ENCODE results near the gene SDR42E1. TPM values are rescaled to one million over a fixed set of nuclear protein-coding genes. Genes with fewer than 3 reads are reported as not detected.
"Not testable (repeated sequence)": the region's sequence is repeated elsewhere in the genome, so short reads cannot be mapped to it uniquely, and the experiment has no call there.

The SDR42E1 gene
- total and polyA plus RNA-seq, 5 donors from 2014 or later, result 1.6 to 3.7 (median 2.0) TPM

GRCh38 chr16:82009789-82010188 is 1.5 kb downstream of the SDR42E1 start:
- peaks cover 12% of the 10 kb centered on the region for H3K36me3 Mint-ChIP-seq
- not testable (repeated sequence) for ATAC-seq (ENCODE audit: low read depth in 2 of 2); DNase-seq; H3K36me3 ChIP-seq (ENCODE audit: control insufficient read depth, insufficient read depth, low read length); H3K27me3 ChIP-seq (ENCODE audit: control insufficient read depth, insufficient read depth, low read length); H3K9me3 ChIP-seq (ENCODE audit: control insufficient read depth in 2 of 2, low read length in 2 of 2); H3K4me3 ChIP-seq (ENCODE audit: low read depth, low read length); H3K27ac ChIP-seq (ENCODE audit: insufficient read depth, low read length, poor library complexity, severe bottlenecking); H3K27ac Mint-ChIP-seq; H3K4me1 ChIP-seq (ENCODE audit: control insufficient read depth, insufficient read depth, low read length, poor library complexity, severe bottlenecking)
- H3K4me1 Mint-ChIP-seq, result peaks cover 17 to 26% (median 26%) of the 10 kb centered on the region in 4 donors
- peak overlapping the region in 2 of 4 donors; percentile 81 to 87 for H3K4me3 Mint-ChIP-seq
- H3K27me3 Mint-ChIP-seq, result peaks cover 31% of the 10 kb centered on the region
- H3K9me3 Mint-ChIP-seq, result peaks cover 2 to 20% (median 6%) of the 10 kb centered on the region in 7 donors

GRCh38 chr16:82008957-82009592 is 2.2 kb downstream of the SDR42E1 start:
- DNase-seq (no peak), ATAC-seq (ENCODE audit: low read depth in 2 of 2) (no peak)
- Histone ChIP-seq H3K36me3 (ENCODE audit: control insufficient read depth, insufficient read depth, low read length) (no peaks in the 10 kb centered on the region), H3K27ac (ENCODE audit: insufficient read depth, low read length, poor library complexity, severe bottlenecking) (no peak overlapping the region), H3K9me3 (ENCODE audit: control insufficient read depth in 2 of 2, low read length in 2 of 2) (peaks cover 0 to 9% of the 10 kb centered on the region in 2 experiments), H3K27me3 (ENCODE audit: control insufficient read depth, insufficient read depth, low read length) (no peaks in the 10 kb centered on the region), H3K4me3 (ENCODE audit: low read depth, low read length) (no peak overlapping the region), H3K4me1 (ENCODE audit: control insufficient read depth, insufficient read depth, low read length, poor library complexity, severe bottlenecking) (peaks cover 7% of the 10 kb centered on the region)
- Mint-ChIP-seq H3K4me1 (peaks cover 17 to 28% (median 26%) of the 10 kb centered on the region in 4 donors), H3K27ac (no peak overlapping the region), H3K27me3 (peaks cover 31% of the 10 kb centered on the region), H3K4me3 (peak overlapping the region in 3 of 4 donors; percentile 15 to 81 (median 58)), H3K9me3 (peaks cover 2 to 20% (median 6%) of the 10 kb centered on the region in 7 donors), H3K36me3 (peaks cover 12% of the 10 kb centered on the region)

GRCh38 chr16:82007189-82007588 is 4.1 kb downstream of the SDR42E1 start:
- peaks cover 19 to 32% (median 27%) of the 10 kb centered on the region in 4 donors for H3K4me1 Mint-ChIP-seq
- H3K4me1 ChIP-seq (ENCODE audit: control insufficient read depth, insufficient read depth, low read length, poor library complexity, severe bottlenecking), result peaks cover 7% of the 10 kb centered on the region
- DNase-seq, result no peak
- peaks cover 14% of the 10 kb centered on the region for H3K36me3 Mint-ChIP-seq
- H3K27ac Mint-ChIP-seq, result no peak overlapping the region
- H3K27me3 Mint-ChIP-seq, result peaks cover 24% of the 10 kb centered on the region
- ATAC-seq (ENCODE audit: low read depth in 2 of 2), result no peak
- H3K9me3 ChIP-seq (ENCODE audit: control insufficient read depth in 2 of 2, low read length in 2 of 2), result peaks cover 0 to 9% of the 10 kb centered on the region in 2 experiments
- no peaks in the 10 kb centered on the region for H3K36me3 ChIP-seq (ENCODE audit: control insufficient read depth, insufficient read depth, low read length)
- peaks cover 2 to 20% (median 6%) of the 10 kb centered on the region in 7 donors for H3K9me3 Mint-ChIP-seq
- H3K4me3 ChIP-seq (ENCODE audit: low read depth, low read length), result no peak overlapping the region
- H3K27ac ChIP-seq (ENCODE audit: insufficient read depth, low read length, poor library complexity, severe bottlenecking), result no peak overlapping the region
- no peak overlapping the region for H3K4me3 Mint-ChIP-seq
- no peaks in the 10 kb centered on the region for H3K27me3 ChIP-seq (ENCODE audit: control insufficient read depth, insufficient read depth, low read length)

- H3K4me1 Mint-ChIP-seq, result peaks cover 13 to 23% (median 19%) of the 10 kb centered on the region in 4 donors
These were observed 5.2 kb downstream of the SDR42E1 start for GRCh38 chr16:82006036-82006435.

GRCh38 chr16:82005027-82005830 is 6.0 kb downstream of the SDR42E1 start:
- DNase-seq (no peak), ATAC-seq (ENCODE audit: low read depth in 2 of 2) (no peak)
- no peak overlapping the region for H3K4me3 ChIP-seq (ENCODE audit: low read depth, low read length)
- H3K4me1 Mint-ChIP-seq, result peaks cover 6 to 20% (median 14%) of the 10 kb centered on the region in 4 donors
- H3K9me3 Mint-ChIP-seq, result peaks cover 1 to 14% (median 6%) of the 10 kb centered on the region in 7 donors
- H3K36me3 Mint-ChIP-seq, result peaks cover 14% of the 10 kb centered on the region
- H3K27me3 Mint-ChIP-seq, result peaks cover 10% of the 10 kb centered on the region
- peaks cover 0 to 9% of the 10 kb centered on the region in 2 experiments for H3K9me3 ChIP-seq (ENCODE audit: control insufficient read depth in 2 of 2, low read length in 2 of 2)
- no peaks in the 10 kb centered on the region for H3K4me1 ChIP-seq (ENCODE audit: control insufficient read depth, insufficient read depth, low read length, poor library complexity, severe bottlenecking)
- H3K27ac Mint-ChIP-seq, result no peak overlapping the region
- H3K36me3 ChIP-seq (ENCODE audit: control insufficient read depth, insufficient read depth, low read length), result peaks cover 3% of the 10 kb centered on the region
- no peaks in the 10 kb centered on the region for H3K27me3 ChIP-seq (ENCODE audit: control insufficient read depth, insufficient read depth, low read length)
- no peak overlapping the region for H3K4me3 Mint-ChIP-seq
- no peak overlapping the region for H3K27ac ChIP-seq (ENCODE audit: insufficient read depth, low read length, poor library complexity, severe bottlenecking)

More at GRCh38 chr16:82006036-82006435, 5.2 kb downstream of the SDR42E1 start:
- H3K27ac Mint-ChIP-seq, result no peak overlapping the region
- H3K4me3 ChIP-seq (ENCODE audit: low read depth, low read length), result no peak overlapping the region
- H3K27me3 Mint-ChIP-seq, result peaks cover 15% of the 10 kb centered on the region
- no peak overlapping the region for H3K27ac ChIP-seq (ENCODE audit: insufficient read depth, low read length, poor library complexity, severe bottlenecking)
- peaks cover 1 to 17% (median 6%) of the 10 kb centered on the region in 7 donors for H3K9me3 Mint-ChIP-seq
- H3K36me3 Mint-ChIP-seq, result peaks cover 14% of the 10 kb centered on the region
- H3K4me1 ChIP-seq (ENCODE audit: control insufficient read depth, insufficient read depth, low read length, poor library complexity, severe bottlenecking), result no peaks in the 10 kb centered on the region
- no peaks in the 10 kb centered on the region for H3K36me3 ChIP-seq (ENCODE audit: control insufficient read depth, insufficient read depth, low read length)
- H3K4me3 Mint-ChIP-seq, result no peak overlapping the region
- no peak for ATAC-seq (ENCODE audit: low read depth in 2 of 2)
- no peaks in the 10 kb centered on the region for H3K27me3 ChIP-seq (ENCODE audit: control insufficient read depth, insufficient read depth, low read length)
- no peak for DNase-seq
- H3K9me3 ChIP-seq (ENCODE audit: control insufficient read depth in 2 of 2, low read length in 2 of 2), result peaks cover 0 to 9% of the 10 kb centered on the region in 2 experiments

- Mint-ChIP-seq H3K4me3 (no peak overlapping the region), H3K27ac (no peak overlapping the region), H3K36me3 (peaks cover 14% of the 10 kb centered on the region), H3K27me3 (peaks cover 6% of the 10 kb centered on the region), H3K4me1 (peaks cover 6 to 20% (median 11%) of the 10 kb centered on the region in 4 donors), H3K9me3 (peaks cover 0 to 10% (median 4%) of the 10 kb centered on the region in 7 donors)
- no peak overlapping the region for H3K27ac ChIP-seq (ENCODE audit: insufficient read depth, low read length, poor library complexity, severe bottlenecking)
- no peaks in the 10 kb centered on the region for H3K27me3 ChIP-seq (ENCODE audit: control insufficient read depth, insufficient read depth, low read length)
- H3K36me3 ChIP-seq (ENCODE audit: control insufficient read depth, insufficient read depth, low read length), result peaks cover 8% of the 10 kb centered on the region
- peaks cover 0 to 9% of the 10 kb centered on the region in 2 experiments for H3K9me3 ChIP-seq (ENCODE audit: control insufficient read depth in 2 of 2, low read length in 2 of 2)
- DNase-seq (no peak), ATAC-seq (ENCODE audit: low read depth in 2 of 2) (no peak)
- H3K4me1 ChIP-seq (ENCODE audit: control insufficient read depth, insufficient read depth, low read length, poor library complexity, severe bottlenecking), result no peaks in the 10 kb centered on the region
- H3K4me3 ChIP-seq (ENCODE audit: low read depth, low read length), result no peak overlapping the region
These were observed 6.7 kb downstream of the SDR42E1 start for GRCh38 chr16:82004601-82005000.

GRCh38 chr16:82002831-82003230 is 8.4 kb downstream of the SDR42E1 start:
- Mint-ChIP-seq H3K4me3 (no peak overlapping the region), H3K27ac (no peak overlapping the region), H3K36me3 (peaks cover 15% of the 10 kb centered on the region), H3K27me3 (peaks cover 6% of the 10 kb centered on the region), H3K4me1 (peaks cover 4 to 13% (median 9%) of the 10 kb centered on the region in 4 donors), H3K9me3 (peaks cover 0 to 3% (median 0%) of the 10 kb centered on the region in 7 donors)
- peaks cover 24% of the 10 kb centered on the region for H3K36me3 ChIP-seq (ENCODE audit: control insufficient read depth, insufficient read depth, low read length)
- DNase-seq (no peak), ATAC-seq (ENCODE audit: low read depth in 2 of 2) (no peak)
- H3K4me3 ChIP-seq (ENCODE audit: low read depth, low read length), result no peak overlapping the region
- H3K27ac ChIP-seq (ENCODE audit: insufficient read depth, low read length, poor library complexity, severe bottlenecking), result no peak overlapping the region
- H3K27me3 ChIP-seq (ENCODE audit: control insufficient read depth, insufficient read depth, low read length), result no peaks in the 10 kb centered on the region
- no peaks in the 10 kb centered on the region for H3K9me3 ChIP-seq (ENCODE audit: control insufficient read depth in 2 of 2, low read length in 2 of 2)
- H3K4me1 ChIP-seq (ENCODE audit: control insufficient read depth, insufficient read depth, low read length, poor library complexity, severe bottlenecking), result no peaks in the 10 kb centered on the region
